Keratinocyte (primary cell): ENCODE measurements around the gene CNNM3. TPM values are rescaled to one million over a fixed set of nuclear protein-coding genes. Genes with fewer than 3 reads are reported as not detected.

ENCODE experiments used
- DNase-seq: peaks from one replicate; pipeline ENCODE4 v3.0.0-alpha.2; 2011; ENCODE audit warnings: low read depth, missing footprints, low spot score
- FAIRE-seq: peaks from 2 replicates; lab custom pipeline; 2011; peaks lifted over from hg19 to GRCh38; lab: Jason Lieb, UNC
- H2AFZ ChIP-seq: 2 replicates; pipeline ENCODE4 v1.6.0; 2012; ENCODE audit warnings: low read length, control low read depth, inconsistent platforms; ENCODE audit not compliant: control insufficient read depth
- H3K27ac ChIP-seq: 2 replicates; pipeline ENCODE4 v1.5.1; 2011; ENCODE audit warnings: low read length; ENCODE audit not compliant: control insufficient read depth, insufficient read depth
- H3K27me3 ChIP-seq: 3 replicates; pipeline ENCODE4 v1.6.0; 2011; ENCODE audit warnings: low read length; ENCODE audit not compliant: control insufficient read depth, insufficient read depth; ENCODE audit errors: extremely low read depth
- H3K36me3 ChIP-seq, 2 experiments: 2 replicates in 1 of 2; 3 replicates in 1 of 2; pipeline ENCODE4 v1.5.1; 2011; ENCODE audit warnings: low read length in 2 of 2, mild to moderate bottlenecking in 1 of 2; ENCODE audit not compliant: control insufficient read depth in 2 of 2, insufficient read depth in 2 of 2; ENCODE audit errors: extremely low read depth in 1 of 2
- H3K4me1 ChIP-seq: 3 replicates; pipeline ENCODE4 v1.5.1; 2011; ENCODE audit warnings: low read length; ENCODE audit not compliant: control insufficient read depth, insufficient read depth; ENCODE audit errors: extremely low read depth
- H3K4me2 ChIP-seq: 3 replicates; pipeline ENCODE4 v1.6.0; 2011; ENCODE audit warnings: low read depth, low read length; ENCODE audit not compliant: control insufficient read depth, insufficient read depth; ENCODE audit errors: extremely low read depth
- H3K4me3 ChIP-seq, 3 experiments: fragments of 200-600 bp in 1 of 3; sonication (generic) in 1 of 3; 2 replicates in 2 of 3; 3 replicates in 1 of 3; pipeline ENCODE4 v1.5.1; 2011 to 2016; ENCODE audit warnings: low read length in 3 of 3, mild to moderate bottlenecking in 3 of 3, control low read depth in 2 of 3, inconsistent platforms in 1 of 3, low read depth in 1 of 3, mixed read lengths in 1 of 3, mixed run types in 1 of 3, moderate library complexity in 1 of 3; ENCODE audit not compliant: control insufficient read depth in 2 of 3, insufficient read depth in 2 of 3; ENCODE audit errors: extremely low read depth in 1 of 3
- H3K79me2 ChIP-seq: 2 replicates; pipeline ENCODE4 v1.6.0; 2012; ENCODE audit warnings: low read length; ENCODE audit not compliant: control insufficient read depth, insufficient read depth
- H3K9ac ChIP-seq: 3 replicates; pipeline ENCODE4 v1.6.0; 2011; ENCODE audit warnings: low read length; ENCODE audit not compliant: control insufficient read depth, insufficient read depth; ENCODE audit errors: extremely low read depth
- H3K9me1 ChIP-seq: 3 replicates; pipeline ENCODE4 v1.6.0; 2011; ENCODE audit warnings: low read length; ENCODE audit not compliant: control insufficient read depth, insufficient read depth; ENCODE audit errors: extremely low read depth
- H3K9me3 ChIP-seq: 2 replicates; pipeline ENCODE4 v1.5.1; 2012; ENCODE audit warnings: low read depth, low read length; ENCODE audit not compliant: control insufficient read depth
- H4K20me1 ChIP-seq: 3 replicates; pipeline ENCODE4 v1.6.0; 2011; ENCODE audit warnings: low read length; ENCODE audit not compliant: control insufficient read depth, insufficient read depth; ENCODE audit errors: extremely low read depth
- CTCF ChIP-seq, 3 experiments: IDR thresholded peaks in 1 of 3; conservative IDR thresholded peaks in 1 of 3; optimal IDR thresholded peaks in 1 of 3; 2 replicates in 2 of 3; 3 replicates in 1 of 3; pipeline versions ENCODE3 to v1.5.1; 2011; ENCODE audit warnings: low read length in 3 of 3, mild to moderate bottlenecking in 3 of 3, moderate library complexity in 2 of 3, control low read depth in 1 of 3, inconsistent platforms in 1 of 3; ENCODE audit not compliant: insufficient read depth in 2 of 3; ENCODE audit errors: extremely low read depth in 1 of 3
- EZH2 ChIP-seq: IDR thresholded peaks from one replicate; pipeline ENCODE4 v1.6.1; 2012; ENCODE audit warnings: inconsistent platforms, mild to moderate bottlenecking, low read length, moderate library complexity
- dilution Hi-C: fragments of 300-500 bp; cut with MboI; formaldehyde crosslinking; loops from one replicate; pipeline ENCODE4 v1.7.0; 2020; ENCODE audit warnings: low sequenced_read_pairs; ENCODE audit not compliant: extremely low pct_ligation_motif_present
- polyA plus RNA-seq, 5 experiments: library from polyadenylated mRNA; depleted of rRNA in 3 of 5; stranded (reverse) in 3 of 5; stranded (forward) in 1 of 5; unstranded in 1 of 5; fragments of >200 nt; gene quantifications; 1 replicate in 1 of 5; 2 replicates in 3 of 5; 3 replicates in 1 of 5; pipeline versions ENCODE4 v1.2.1 to v1.2.3, GENCODE V29; 2011 to 2012; ENCODE audit warnings: missing spikeins in 2 of 5, low read depth in 1 of 5, low replicate concordance in 1 of 5

Gene CNNM3
- polyA plus RNA-seq, 1 donor (not counting 4 experiments of a cell fraction or from before 2014, with no cell fraction given): 2.3 TPM

GRCh38 chr2:96863575-96864342 lies 47.7 kb downstream of the CNNM3 start:
- DNase-seq (no peak), FAIRE-seq (no peak)
- H3K4me3 ChIP-seq: no peak overlapping the region
- no peaks in the 10 kb centered on the region for H3K9me1 ChIP-seq
- peaks cover 29 to 46% of the 10 kb centered on the region in 2 experiments for H3K36me3 ChIP-seq
- H3K9ac ChIP-seq: no peak overlapping the region
- TF ChIP-seq EZH2 (no peak), CTCF (optimal IDR thresholded peaks at IDR 0.05 in 1 of 3, IDR thresholded peaks at IDR 0.05 in 1 of 3, conservative IDR thresholded peaks at IDR 0.05 in 1 of 3; ENCODE audit: extremely low read depth in 1 of 3, insufficient read depth in 2 of 3, low read length in 3 of 3) (no peak)
- no peaks in the 10 kb centered on the region for H4K20me1 ChIP-seq
- no peaks in the 10 kb centered on the region for H3K9me3 ChIP-seq
- H3K27ac ChIP-seq: no peak overlapping the region
- no peaks in the 10 kb centered on the region for H3K27me3 ChIP-seq
- peaks cover 13% of the 10 kb centered on the region for H3K4me1 ChIP-seq
- no peak overlapping the region for H3K4me2 ChIP-seq
- no peak overlapping the region for H2AFZ ChIP-seq
- H3K79me2 ChIP-seq: peaks cover 9% of the 10 kb centered on the region
- dilution Hi-C loops: no loop called here

- H3K4me1 ChIP-seq: peaks cover 13% of the 10 kb centered on the region
- no peaks in the 10 kb centered on the region for H3K9me1 ChIP-seq
- FAIRE-seq (no peak), DNase-seq (no peak)
- no peaks in the 10 kb centered on the region for H3K9me3 ChIP-seq
- no peak overlapping the region for H3K9ac ChIP-seq
- peaks cover 29 to 46% of the 10 kb centered on the region in 2 experiments for H3K36me3 ChIP-seq
- no peak overlapping the region for H3K27ac ChIP-seq
- no peaks in the 10 kb centered on the region for H3K27me3 ChIP-seq
- H2AFZ ChIP-seq: no peak overlapping the region
- H3K4me3 ChIP-seq: no peak overlapping the region
- no peaks in the 10 kb centered on the region for H4K20me1 ChIP-seq
- H3K4me2 ChIP-seq: no peak overlapping the region
- dilution Hi-C loops: no loop called here
- H3K79me2 ChIP-seq: peaks cover 9% of the 10 kb centered on the region
- TF ChIP-seq EZH2 (no peak), CTCF (optimal IDR thresholded peaks at IDR 0.05 in 1 of 3, IDR thresholded peaks at IDR 0.05 in 1 of 3, conservative IDR thresholded peaks at IDR 0.05 in 1 of 3; ENCODE audit: extremely low read depth in 1 of 3, insufficient read depth in 2 of 3, low read length in 3 of 3) (no peak)
Measured at GRCh38 chr2:96864343-96865091, 48.4 kb downstream of the CNNM3 start.
